K562 (cell line): ENCODE measurements around the gene CATSPER4. TPM values are rescaled to one million over a fixed set of nuclear protein-coding genes. Genes with fewer than 3 reads are reported as not detected.

Experiments used
- CHCHD3 ChIP-seq: fragments of 250-450 bp; sonication (Bioruptor Pico); IDR thresholded peaks from 2 replicates; pipeline ENCODE4 v2.1.2; 2022; ENCODE audit warnings: mild to moderate bottlenecking
- FOXP4 ChIP-seq: sonication (generic); formaldehyde crosslinking; IDR thresholded peaks from 2 replicates; pipeline ENCODE4 v1.8.0; 2022; ENCODE audit warnings: mild to moderate bottlenecking, missing genetic modification reagents, borderline replicate concordance
- GABPB2 ChIP-seq: fragments of 250-450 bp; sonication (Bioruptor Pico); conservative IDR thresholded peaks from 2 replicates; pipeline ENCODE4 v1.5.1; 2021; ENCODE audit warnings: mild to moderate bottlenecking
- HMGN3 ChIP-seq: IDR thresholded peaks from 2 replicates; pipeline ENCODE4 v1.6.1; 2011; ENCODE audit warnings: borderline replicate concordance, low read depth, mild to moderate bottlenecking, mixed read lengths, low read length; ENCODE audit not compliant: insufficient read length; ENCODE audit errors: extremely low read depth
- JUNB ChIP-seq: fragments of 450-650 bp; formaldehyde crosslinking; conservative IDR thresholded peaks from 2 replicates; pipeline ENCODE4 v1.4.0; 2020; ENCODE audit warnings: mild to moderate bottlenecking
- LCOR ChIP-seq: sonication (generic); formaldehyde crosslinking; IDR thresholded peaks from 2 replicates; pipeline ENCODE4 v1.8.0; 2022; ENCODE audit warnings: mild to moderate bottlenecking, missing genetic modification reagents
- NKRF ChIP-seq: fragments of 450-650 bp; IDR thresholded peaks from 2 replicates; pipeline ENCODE4 v1.6.1; 2016; ENCODE audit warnings: borderline replicate concordance
- NUFIP1 ChIP-seq: fragments of 450-650 bp; IDR thresholded peaks from 2 replicates; pipeline ENCODE4 v1.6.1; 2018; ENCODE audit not compliant: partially characterized antibody
- POU5F1 ChIP-seq: fragments of 150-350 bp; IDR thresholded peaks from 2 replicates; pipeline ENCODE4 v1.6.1; 2014; ENCODE audit warnings: borderline replicate concordance, low read length, low read depth, mild to moderate bottlenecking; ENCODE audit not compliant: partially characterized antibody
- RFX5 ChIP-seq: IDR thresholded peaks from 2 replicates; pipeline ENCODE4 v1.6.1; 2011; ENCODE audit warnings: low read depth, mild to moderate bottlenecking, improper control_type of control experiment, low read length
- SAFB ChIP-seq: fragments of 200-400 bp; formaldehyde crosslinking; IDR thresholded peaks from 2 replicates; pipeline ENCODE4 v1.6.1; 2017; ENCODE audit warnings: low read depth, low read length, borderline replicate concordance
- STAT5A ChIP-seq: IDR thresholded peaks from 2 replicates; pipeline ENCODE4 v1.6.1; 2012; ENCODE audit warnings: low read length, inconsistent platforms, borderline replicate concordance
- USF1 ChIP-seq: sonication (generic); formaldehyde crosslinking; IDR thresholded peaks from 2 replicates; pipeline ENCODE4 v1.9.0; 2022; ENCODE audit warnings: mild to moderate bottlenecking, missing genetic modification reagents
- ZBTB49 ChIP-seq: sonication (generic); formaldehyde crosslinking; IDR thresholded peaks from 2 replicates; pipeline ENCODE4 v1.8.0; 2022; ENCODE audit warnings: missing genetic modification reagents, mild to moderate bottlenecking, borderline replicate concordance
- ZNF239 ChIP-seq: fragments of 250-450 bp; sonication (Bioruptor Pico); IDR thresholded peaks from 2 replicates; pipeline ENCODE4 v1.4.0; 2020; ENCODE audit warnings: mild to moderate bottlenecking
- ZNF511 ChIP-seq: sonication (generic); formaldehyde crosslinking; IDR thresholded peaks from 2 replicates; pipeline ENCODE4 v1.8.0; 2022; ENCODE audit warnings: mild to moderate bottlenecking, missing genetic modification reagents
- ZNF79 ChIP-seq: fragments of 250-450 bp; sonication (Bioruptor Pico); IDR thresholded peaks from 2 replicates; pipeline ENCODE4 v1.4.0; 2020; ENCODE audit warnings: low read depth, mild to moderate bottlenecking, moderate library complexity
- polyA plus RNA-seq, 8 experiments: library from polyadenylated mRNA; depleted of rRNA in 4 of 8; stranded (reverse) in 5 of 8; unstranded in 3 of 8; fragments of >200 nt; fragmentation: Nextera tagmentation in 2 of 8; fragmentation: Illumina TruSeq in 1 of 8; extraction: Ambion mirVana in 2 of 8; extraction: Trizol in 1 of 8; gene quantifications; 2 replicates each; pipeline versions ENCODE4 v1.2.1 to v1.2.3, GENCODE V29; 2011 to 2014; ENCODE audit warnings: inconsistent platforms in 1 of 8, missing spikeins in 1 of 8
- total RNA-seq, 7 experiments: library from RNA; depleted of rRNA in 6 of 7; stranded (reverse); fragments of >200 nt in 6 of 7; fragmentation: Illumina TruSeq in 2 of 7; extraction: Trizol in 2 of 7; gene quantifications; 2 replicates each; pipeline versions ENCODE4 v1.2.1 to v1.2.3, GENCODE V29; 2011 to 2021; ENCODE audit warnings: low replicate concordance in 1 of 7

Gene CATSPER4
- total and polyA plus RNA-seq, 9 of the 15 experiments (the other 6 are each of a cell fraction or from before 2014, with no cell fraction given) = 0.04 to 0.13 TPM; not detected in 7

- no peak for TF ChIP-seq FOXP4 (CRISPR knock-in tag)
- no peak for TF ChIP-seq SAFB
- TF ChIP-seq ZNF79 = no peak
- peak; percentile 35; the same call in 1 of the 2 replicates for TF ChIP-seq LCOR (CRISPR knock-in tag)
- no peak for TF ChIP-seq ZNF239 (CRISPR knock-in tag)
- TF ChIP-seq RFX5 = no peak
- TF ChIP-seq ZBTB49 (CRISPR knock-in tag) = no peak
- TF ChIP-seq GABPB2 (CRISPR knock-in tag) = no peak
- TF ChIP-seq JUNB (CRISPR knock-in tag) = no peak
- TF ChIP-seq STAT5A = no peak
- TF ChIP-seq NKRF = no peak
- TF ChIP-seq USF1 = peak; percentile 84
- TF ChIP-seq CHCHD3 (CRISPR knock-in tag) = no peak
- TF ChIP-seq NUFIP1 = no peak
- TF ChIP-seq HMGN3 = no peak
- TF ChIP-seq ZNF511 (CRISPR knock-in tag) = no peak
- no peak for TF ChIP-seq POU5F1
Measured at GRCh38 chr1:26164036-26164860, 26.2 kb upstream of the CATSPER4 start (continued).
